Caco-2 (cell line): ENCODE measurements around the gene TGFB2. TPM values are rescaled to one million over a fixed set of nuclear protein-coding genes. Genes with fewer than 3 reads are reported as not detected.

Experiments used
- BruUV-seq: library from RNA; stranded (reverse); fragments of 400-500 nt; replicated peaks from 2 replicates; lab custom pipeline; 2021; lab: Mats Ljungman, UMichigan
- CTCF ChIA-PET: fragments of 300-600 bp; sonication (Branson Sonifier 250); formaldehyde crosslinking; loops from one replicate; lab custom pipeline; 2022; ENCODE audit warnings: antibody characterized with exemption; lab: Charles Lee
- POLR2A ChIA-PET: fragments of 300-600 bp; sonication (Branson Sonifier 250); formaldehyde crosslinking; loops from one replicate; lab custom pipeline; 2022; ENCODE audit warnings: antibody characterized with exemption; lab: Charles Lee
- DNase-seq, 2 experiments: peaks; one replicate each; pipeline versions ENCODE4 v3.0.0 to v3.0.0-alpha.2; 2020 to 2022
- H3K27me3 ChIP-seq: replicated peaks from 2 replicates; pipeline ENCODE4 v1.6.0; 2011; ENCODE audit warnings: low read length; ENCODE audit not compliant: control insufficient read depth, insufficient read depth
- H3K36me3 ChIP-seq: 2 replicates; pipeline ENCODE4 v1.5.1; 2011; ENCODE audit warnings: low read length; ENCODE audit not compliant: control insufficient read depth, insufficient read depth
- H3K4me1 ChIP-seq: fragments of 250-450 bp; sonication (Bioruptor Pico); 2 replicates; pipeline ENCODE4 v1.5.1; 2020; ENCODE audit warnings: mild to moderate bottlenecking
- H3K4me3 ChIP-seq: 2 replicates; pipeline ENCODE4 v1.5.1; 2011; ENCODE audit warnings: low read depth, mild to moderate bottlenecking, control low read depth, low read length
- H3K9me3 ChIP-seq: fragments of 250-450 bp; sonication (Bioruptor Pico); 2 replicates; pipeline ENCODE4 v1.5.1; 2020; ENCODE audit warnings: mild to moderate bottlenecking, moderate library complexity
- H3K27ac Mint-ChIP-seq: one replicate; pipeline ENCODE4 v1.8.0; 2022; ENCODE audit warnings: mixed read lengths; ENCODE audit not compliant: unreplicated experiment
- H3K27me3 Mint-ChIP-seq: one replicate; pipeline ENCODE4 v1.8.0; 2022; ENCODE audit warnings: mixed read lengths; ENCODE audit not compliant: insufficient read depth, unreplicated experiment
- H3K36me3 Mint-ChIP-seq: one replicate; pipeline ENCODE4 v1.8.0; 2022; ENCODE audit warnings: mild to moderate bottlenecking, mixed read lengths; ENCODE audit not compliant: insufficient read depth, unreplicated experiment
- H3K4me1 Mint-ChIP-seq: one replicate; pipeline ENCODE4 v1.8.0; 2022; ENCODE audit warnings: low read depth, mixed read lengths; ENCODE audit not compliant: unreplicated experiment
- H3K4me3 Mint-ChIP-seq: one replicate; pipeline ENCODE4 v1.8.0; 2022; ENCODE audit warnings: mild to moderate bottlenecking, moderate library complexity, mixed read lengths; ENCODE audit not compliant: unreplicated experiment
- H3K9me3 Mint-ChIP-seq: one replicate; pipeline ENCODE4 v1.8.0; 2022; ENCODE audit warnings: mixed read lengths; ENCODE audit not compliant: unreplicated experiment
- CTCF ChIP-seq, 2 experiments: fragments of 200-600 bp in 1 of 2; IDR thresholded peaks; 1 replicate in 1 of 2; 2 replicates in 1 of 2; pipeline versions ENCODE4 v1.5.1 to v1.8.0; 2011 to 2022; ENCODE audit warnings: antibody characterized with exemption in 1 of 2, control low read depth in 1 of 2, inconsistent platforms in 1 of 2, low read depth in 1 of 2, low read length in 1 of 2, mild to moderate bottlenecking in 1 of 2, moderate library complexity in 1 of 2; ENCODE audit not compliant: insufficient read depth in 1 of 2, severe bottlenecking in 1 of 2, unreplicated experiment in 1 of 2
- intact Hi-C: fragments of 100-400 bp; cut with micrococcal nuclease; formaldehyde crosslinking; loops from one replicate; pipeline ENCODE4 v1.10.0; 2022; ENCODE audit not compliant: unreplicated experiment
- total RNA-seq: library from RNA; stranded (reverse); gene quantifications from 2 replicates; pipeline ENCODE4 v1.2.3, GENCODE V29; 2022

TGFB2 gene
- total RNA-seq, 1 experiment from 2014 or later = 14.2 TPM

GRCh38 chr1:218328769-218329168 is 16.4 kb upstream of the TGFB2 start:
- no TSS peak for BruUV-seq
- intact Hi-C loops = no loop called here
- H3K9me3 Mint-ChIP-seq = no peaks in the 10 kb centered on the region
- DNase-seq = no peak
- Histone ChIP-seq H3K36me3 (no peaks in the 10 kb centered on the region), H3K4me1 (no peaks in the 10 kb centered on the region), H3K9me3 (no peaks in the 10 kb centered on the region), H3K27me3 (no peaks in the 10 kb centered on the region), H3K4me3 (no peak overlapping the region)
- H3K4me1 Mint-ChIP-seq = no peaks in the 10 kb centered on the region
- TF ChIP-seq CTCF (IDR thresholded peaks at IDR 0.05; ENCODE audit: insufficient read depth in 1 of 2, low read depth in 1 of 2, low read length in 1 of 2, severe bottlenecking in 1 of 2, unreplicated experiment in 1 of 2) = no peak
- ChIA-PET POLR2A (no interaction called here), CTCF (interaction anchor here (1.0 kb wide), 1 partner anchor 10 kb away, joined by 6 read pairs; no protein-coding TSS in a partner anchor)
- H3K4me3 Mint-ChIP-seq = no peak overlapping the region
- H3K36me3 Mint-ChIP-seq = peaks cover 30% of the 10 kb centered on the region
- H3K27me3 Mint-ChIP-seq = no peaks in the 10 kb centered on the region
- no peak overlapping the region for H3K27ac Mint-ChIP-seq

- H3K9me3 ChIP-seq = no peaks in the 10 kb centered on the region
- no peaks in the 10 kb centered on the region for H3K27me3 Mint-ChIP-seq
- H3K36me3 ChIP-seq = no peaks in the 10 kb centered on the region
- no peaks in the 10 kb centered on the region for H3K9me3 Mint-ChIP-seq
- intact Hi-C loops = loop anchor here (1.0 to 10.0 kb wide), 6 partner anchors 17 to 1482 kb away; no protein-coding TSS in a partner anchor
- peak; percentile 28 to 69 for TF ChIP-seq CTCF (IDR thresholded peaks at IDR 0.05; ENCODE audit: insufficient read depth in 1 of 2, low read depth in 1 of 2, low read length in 1 of 2, severe bottlenecking in 1 of 2, unreplicated experiment in 1 of 2)
- H3K4me3 ChIP-seq = no peak overlapping the region
- no peaks in the 10 kb centered on the region for H3K4me1 Mint-ChIP-seq
- BruUV-seq = no TSS peak
- ChIA-PET CTCF (no interaction called here), POLR2A (no interaction called here)
- H3K4me1 ChIP-seq = no peaks in the 10 kb centered on the region
- DNase-seq = peak in 1 of 2 experiments; percentile 9
- H3K36me3 Mint-ChIP-seq = peaks cover 18% of the 10 kb centered on the region
- no peak overlapping the region for H3K4me3 Mint-ChIP-seq
- H3K27ac Mint-ChIP-seq = no peak overlapping the region
- no peaks in the 10 kb centered on the region for H3K27me3 ChIP-seq
Observed at GRCh38 chr1:218330043-218330623, 15.0 kb upstream of the TGFB2 start.

GRCh38 chr1:218332416-218332815 is 12.7 kb upstream of the TGFB2 start:
- no peak overlapping the region for H3K4me3 Mint-ChIP-seq
- peaks cover 18% of the 10 kb centered on the region for H3K36me3 Mint-ChIP-seq
- Histone ChIP-seq H3K36me3 (no peaks in the 10 kb centered on the region), H3K9me3 (no peaks in the 10 kb centered on the region), H3K4me1 (peaks cover 6% of the 10 kb centered on the region; the same call in 1 of the 2 replicates), H3K27me3 (no peaks in the 10 kb centered on the region), H3K4me3 (no peak overlapping the region)
- ChIA-PET CTCF (no interaction called here), POLR2A (no interaction called here)
- intact Hi-C loops = loop anchor here (5.0 to 10.0 kb wide), 2 partner anchors 1052 to 1480 kb away; no protein-coding TSS in a partner anchor
- DNase-seq = no peak
- no peaks in the 10 kb centered on the region for H3K4me1 Mint-ChIP-seq
- no TSS peak for BruUV-seq
- TF ChIP-seq CTCF (IDR thresholded peaks at IDR 0.05; ENCODE audit: insufficient read depth in 1 of 2, low read depth in 1 of 2, low read length in 1 of 2, severe bottlenecking in 1 of 2, unreplicated experiment in 1 of 2) = no peak
- H3K27me3 Mint-ChIP-seq = no peaks in the 10 kb centered on the region
- H3K27ac Mint-ChIP-seq = no peak overlapping the region
- no peaks in the 10 kb centered on the region for H3K9me3 Mint-ChIP-seq
